ENCODE data around the gene EFNB1. TPM values are rescaled to one million over a fixed set of nuclear protein-coding genes. Genes with fewer than 3 reads are reported as not detected.

The EFNB1 gene
- total RNA-seq, 1 experiment from 2014 or later: 16.4 TPM

DNA sequence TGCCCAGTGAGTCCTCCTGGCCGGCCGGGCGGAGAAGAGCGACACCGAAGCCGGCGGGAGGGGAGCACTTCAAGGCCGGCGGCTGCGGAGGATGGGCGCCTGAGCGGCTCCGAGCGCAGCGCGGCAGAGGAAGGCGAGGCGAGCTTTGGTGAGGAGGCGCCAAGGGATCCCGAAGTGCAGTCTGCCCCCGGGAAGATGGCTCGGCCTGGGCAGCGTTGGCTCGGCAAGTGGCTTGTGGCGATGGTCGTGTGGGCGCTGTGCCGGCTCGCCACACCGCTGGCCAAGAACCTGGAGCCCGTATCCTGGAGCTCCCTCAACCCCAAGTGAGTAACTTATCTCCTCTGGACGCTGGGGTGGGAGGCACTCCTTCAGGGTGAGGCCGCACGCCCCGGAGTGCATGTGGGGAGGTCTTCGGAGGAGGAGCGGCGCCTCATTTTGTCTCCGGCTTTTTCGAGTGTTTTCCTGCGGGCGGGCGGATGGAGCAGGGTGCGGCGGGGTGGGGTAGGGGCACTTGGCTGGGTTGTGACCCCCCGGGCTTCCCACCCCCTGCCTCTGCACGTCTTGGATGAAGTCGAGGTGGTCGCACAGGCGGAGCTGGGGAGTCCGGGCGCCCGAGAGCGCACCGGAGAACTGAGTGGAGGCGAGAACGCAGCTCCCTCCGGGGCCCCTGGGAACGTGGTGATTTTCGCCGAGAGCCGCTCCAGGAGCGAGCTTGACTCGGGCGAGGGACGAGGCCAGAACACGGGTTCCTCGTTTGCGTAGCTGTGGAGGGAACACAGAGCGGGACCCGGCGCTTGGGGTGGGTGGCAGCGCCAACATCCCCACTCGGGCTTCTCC, 979 bp downstream of the EFNB1 start:
- Mint-ChIP-seq H3K27me3 (ENCODE audit: low read depth) (peaks cover 99% of the 10 kb centered on the region), H3K4me1 (peaks cover 19% of the 10 kb centered on the region), H3K36me3 (no peaks in the 10 kb centered on the region), H3K4me3 (peak overlapping the region; percentile 72), H3K9me3 (no peaks in the 10 kb centered on the region), H3K27ac (no peak overlapping the region)
- no peak for DNase-seq (ENCODE audit: low spot score)
- no peak for ATAC-seq
- TF ChIP-seq, protein P1, sequence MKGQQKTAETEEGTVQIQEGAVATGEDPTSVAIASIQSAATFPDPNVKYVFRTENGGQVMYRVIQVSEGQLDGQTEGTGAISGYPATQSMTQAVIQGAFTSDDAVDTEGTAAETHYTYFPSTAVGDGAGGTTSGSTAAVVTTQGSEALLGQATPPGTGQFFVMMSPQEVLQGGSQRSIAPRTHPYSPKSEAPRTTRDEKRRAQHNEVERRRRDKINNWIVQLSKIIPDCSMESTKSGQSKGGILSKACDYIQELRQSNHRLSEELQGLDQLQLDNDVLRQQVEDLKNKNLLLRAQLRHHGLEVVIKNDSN (CRISPR knock-in tag; IDR thresholded peaks at IDR 0.05): no peak
- TF ChIP-seq SP1 (CRISPR knock-in tag; conservative IDR thresholded peaks at IDR 0.05): no peak
- TF ChIP-seq GABPB1 (CRISPR knock-in tag; IDR thresholded peaks at IDR 0.05): no peak
- no peak for TF ChIP-seq RELA (CRISPR knock-in tag; IDR thresholded peaks at IDR 0.05; ENCODE audit: borderline replicate concordance)
- TF ChIP-seq, protein P2, sequence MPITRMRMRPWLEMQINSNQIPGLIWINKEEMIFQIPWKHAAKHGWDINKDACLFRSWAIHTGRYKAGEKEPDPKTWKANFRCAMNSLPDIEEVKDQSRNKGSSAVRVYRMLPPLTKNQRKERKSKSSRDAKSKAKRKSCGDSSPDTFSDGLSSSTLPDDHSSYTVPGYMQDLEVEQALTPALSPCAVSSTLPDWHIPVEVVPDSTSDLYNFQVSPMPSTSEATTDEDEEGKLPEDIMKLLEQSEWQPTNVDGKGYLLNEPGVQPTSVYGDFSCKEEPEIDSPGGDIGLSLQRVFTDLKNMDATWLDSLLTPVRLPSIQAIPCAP (CRISPR knock-in tag; IDR thresholded peaks at IDR 0.05): no peak
- TF ChIP-seq, protein P3, sequence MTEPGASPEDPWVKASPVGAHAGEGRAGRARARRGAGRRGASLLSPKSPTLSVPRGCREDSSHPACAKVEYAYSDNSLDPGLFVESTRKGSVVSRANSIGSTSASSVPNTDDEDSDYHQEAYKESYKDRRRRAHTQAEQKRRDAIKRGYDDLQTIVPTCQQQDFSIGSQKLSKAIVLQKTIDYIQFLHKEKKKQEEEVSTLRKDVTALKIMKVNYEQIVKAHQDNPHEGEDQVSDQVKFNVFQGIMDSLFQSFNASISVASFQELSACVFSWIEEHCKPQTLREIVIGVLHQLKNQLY (CRISPR knock-in tag; IDR thresholded peaks at IDR 0.05): no peak
- no peak for TF ChIP-seq FOXP1 (CRISPR knock-in tag; IDR thresholded peaks at IDR 0.05; ENCODE audit: borderline replicate concordance)
- TF ChIP-seq, protein P4, sequence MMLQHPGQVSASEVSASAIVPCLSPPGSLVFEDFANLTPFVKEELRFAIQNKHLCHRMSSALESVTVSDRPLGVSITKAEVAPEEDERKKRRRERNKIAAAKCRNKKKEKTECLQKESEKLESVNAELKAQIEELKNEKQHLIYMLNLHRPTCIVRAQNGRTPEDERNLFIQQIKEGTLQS (CRISPR knock-in tag; conservative IDR thresholded peaks at IDR 0.05): no peak
- TF ChIP-seq NFE2L1 (CRISPR knock-in tag; IDR thresholded peaks at IDR 0.05): no peak
- TF ChIP-seq, protein P5, sequence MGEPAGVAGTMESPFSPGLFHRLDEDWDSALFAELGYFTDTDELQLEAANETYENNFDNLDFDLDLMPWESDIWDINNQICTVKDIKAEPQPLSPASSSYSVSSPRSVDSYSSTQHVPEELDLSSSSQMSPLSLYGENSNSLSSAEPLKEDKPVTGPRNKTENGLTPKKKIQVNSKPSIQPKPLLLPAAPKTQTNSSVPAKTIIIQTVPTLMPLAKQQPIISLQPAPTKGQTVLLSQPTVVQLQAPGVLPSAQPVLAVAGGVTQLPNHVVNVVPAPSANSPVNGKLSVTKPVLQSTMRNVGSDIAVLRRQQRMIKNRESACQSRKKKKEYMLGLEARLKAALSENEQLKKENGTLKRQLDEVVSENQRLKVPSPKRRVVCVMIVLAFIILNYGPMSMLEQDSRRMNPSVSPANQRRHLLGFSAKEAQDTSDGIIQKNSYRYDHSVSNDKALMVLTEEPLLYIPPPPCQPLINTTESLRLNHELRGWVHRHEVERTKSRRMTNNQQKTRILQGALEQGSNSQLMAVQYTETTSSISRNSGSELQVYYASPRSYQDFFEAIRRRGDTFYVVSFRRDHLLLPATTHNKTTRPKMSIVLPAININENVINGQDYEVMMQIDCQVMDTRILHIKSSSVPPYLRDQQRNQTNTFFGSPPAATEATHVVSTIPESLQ (CRISPR knock-in tag; IDR thresholded peaks at IDR 0.05): no peak
- TF ChIP-seq, protein P6, sequence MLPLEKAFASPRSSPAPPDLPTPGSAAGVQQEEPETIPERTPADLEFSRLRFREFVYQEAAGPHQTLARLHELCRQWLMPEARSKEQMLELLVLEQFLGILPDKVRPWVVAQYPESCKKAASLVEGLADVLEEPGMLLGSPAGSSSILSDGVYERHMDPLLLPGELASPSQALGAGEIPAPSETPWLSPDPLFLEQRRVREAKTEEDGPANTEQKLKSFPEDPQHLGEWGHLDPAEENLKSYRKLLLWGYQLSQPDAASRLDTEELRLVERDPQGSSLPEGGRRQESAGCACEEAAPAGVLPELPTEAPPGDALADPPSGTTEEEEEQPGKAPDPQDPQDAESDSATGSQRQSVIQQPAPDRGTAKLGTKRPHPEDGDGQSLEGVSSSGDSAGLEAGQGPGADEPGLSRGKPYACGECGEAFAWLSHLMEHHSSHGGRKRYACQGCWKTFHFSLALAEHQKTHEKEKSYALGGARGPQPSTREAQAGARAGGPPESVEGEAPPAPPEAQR (CRISPR knock-in tag; IDR thresholded peaks at IDR 0.05): no peak
- TF ChIP-seq, protein P7, sequence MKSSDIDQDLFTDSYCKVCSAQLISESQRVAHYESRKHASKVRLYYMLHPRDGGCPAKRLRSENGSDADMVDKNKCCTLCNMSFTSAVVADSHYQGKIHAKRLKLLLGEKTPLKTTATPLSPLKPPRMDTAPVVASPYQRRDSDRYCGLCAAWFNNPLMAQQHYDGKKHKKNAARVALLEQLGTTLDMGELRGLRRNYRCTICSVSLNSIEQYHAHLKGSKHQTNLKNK (CRISPR knock-in tag; IDR thresholded peaks at IDR 0.05): no peak
- TF ChIP-seq GRHL2 (CRISPR knock-in tag; IDR thresholded peaks at IDR 0.05; ENCODE audit: insufficient replicate concordance, severe bottlenecking): no peak
- no peak for TF ChIP-seq RORB (CRISPR knock-in tag; IDR thresholded peaks at IDR 0.05)
- TF ChIP-seq JAZF1 (CRISPR knock-in tag; IDR thresholded peaks at IDR 0.05): no peak
- TF ChIP-seq ZNF416 (CRISPR knock-in tag; IDR thresholded peaks at IDR 0.05): no peak
- TF ChIP-seq, protein P8, sequence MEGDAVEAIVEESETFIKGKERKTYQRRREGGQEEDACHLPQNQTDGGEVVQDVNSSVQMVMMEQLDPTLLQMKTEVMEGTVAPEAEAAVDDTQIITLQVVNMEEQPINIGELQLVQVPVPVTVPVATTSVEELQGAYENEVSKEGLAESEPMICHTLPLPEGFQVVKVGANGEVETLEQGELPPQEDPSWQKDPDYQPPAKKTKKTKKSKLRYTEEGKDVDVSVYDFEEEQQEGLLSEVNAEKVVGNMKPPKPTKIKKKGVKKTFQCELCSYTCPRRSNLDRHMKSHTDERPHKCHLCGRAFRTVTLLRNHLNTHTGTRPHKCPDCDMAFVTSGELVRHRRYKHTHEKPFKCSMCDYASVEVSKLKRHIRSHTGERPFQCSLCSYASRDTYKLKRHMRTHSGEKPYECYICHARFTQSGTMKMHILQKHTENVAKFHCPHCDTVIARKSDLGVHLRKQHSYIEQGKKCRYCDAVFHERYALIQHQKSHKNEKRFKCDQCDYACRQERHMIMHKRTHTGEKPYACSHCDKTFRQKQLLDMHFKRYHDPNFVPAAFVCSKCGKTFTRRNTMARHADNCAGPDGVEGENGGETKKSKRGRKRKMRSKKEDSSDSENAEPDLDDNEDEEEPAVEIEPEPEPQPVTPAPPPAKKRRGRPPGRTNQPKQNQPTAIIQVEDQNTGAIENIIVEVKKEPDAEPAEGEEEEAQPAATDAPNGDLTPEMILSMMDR (IDR thresholded peaks at IDR 0.05): no peak
- no peak for TF ChIP-seq TP53 (CRISPR knock-in tag; IDR thresholded peaks at IDR 0.05)
- CTCF ChIA-PET: interaction anchor here (0.9 to 4.3 kb wide), 16 partner anchors 14 to 558 kb away, joined by 3 to 107 read pairs (median 24); no protein-coding TSS in a partner anchor
- POLR2A ChIA-PET: interaction anchor here (0.9 to 1.3 kb wide), 2 partner anchors 97 to 154 kb away, joined by 3 read pairs; no protein-coding TSS in a partner anchor

All from WTC11 (cell line).